Measurements from ENCODE around the gene SCARB1. TPM values are rescaled to one million over a fixed set of nuclear protein-coding genes. Genes with fewer than 3 reads are reported as not detected.
"Not testable (repeated sequence)": the region's sequence is repeated elsewhere in the genome, so short reads cannot be mapped to it uniquely, and the experiment has no call there.

SCARB1 gene
- total and polyA plus RNA-seq, 9 donors: 7.3 to 35.5 (median 25.7) TPM

DNA sequence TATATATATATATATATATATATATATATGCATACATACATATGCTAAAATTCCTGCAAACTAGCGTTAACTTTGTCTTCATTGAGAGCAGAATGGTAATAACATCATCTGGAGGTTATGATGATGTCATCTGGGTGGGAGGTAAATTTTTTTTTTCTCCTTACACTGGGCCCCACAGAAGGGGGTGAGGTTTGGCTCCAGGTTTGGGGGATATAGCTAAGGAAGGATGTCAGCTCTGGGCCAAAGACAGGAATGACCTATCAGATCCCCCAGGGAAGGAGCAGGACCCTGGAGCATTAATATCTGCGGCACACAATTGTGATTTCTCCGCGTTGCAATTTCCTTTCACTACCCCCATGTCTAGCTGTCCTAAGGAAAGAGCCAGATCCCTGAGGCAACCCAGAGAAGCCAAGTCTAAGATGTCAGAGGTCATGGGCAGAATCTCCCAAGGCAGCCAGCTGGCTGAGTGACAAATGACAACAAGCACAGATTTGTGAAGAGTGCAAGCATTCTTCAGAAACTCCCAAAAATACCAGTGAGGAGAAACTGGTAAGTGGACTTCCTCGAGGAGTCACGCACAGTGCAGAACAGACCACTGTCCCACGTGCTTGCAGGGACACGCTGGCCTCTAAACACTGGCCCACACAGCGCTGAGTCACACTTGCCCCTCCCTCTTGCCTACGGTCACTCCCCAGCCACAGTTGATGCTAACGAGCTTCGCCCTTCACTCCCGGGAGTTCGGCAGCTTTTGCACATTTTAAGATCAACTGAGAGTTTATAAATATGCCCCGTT, 40.8 kb upstream of the SCARB1 start:
- H3K9me3 ChIP-seq (replicated peaks; ENCODE audit: control insufficient read depth, low read depth, low read length): no peaks in the 10 kb centered on the region
- peak overlapping the region; percentile 45 for H3K27ac ChIP-seq (ENCODE audit: low read length)
- no peak overlapping the region for H3K4me3 ChIP-seq (ENCODE audit: low read length)
- H3K36me3 ChIP-seq (ENCODE audit: control insufficient read depth, insufficient read depth, low read length): no peaks in the 10 kb centered on the region
- peaks cover 7% of the 10 kb centered on the region for H3K4me1 ChIP-seq (ENCODE audit: control insufficient read depth, insufficient read depth, low read length)
- WGBS (ENCODE audit: insufficient coverage): 0% methylated on average over 4 of the region's 15 CpGs
- DNase-seq: peak; percentile 83
- no peaks in the 10 kb centered on the region for H3K27me3 ChIP-seq (ENCODE audit: control insufficient read depth, insufficient read depth, low read length)

DNA sequence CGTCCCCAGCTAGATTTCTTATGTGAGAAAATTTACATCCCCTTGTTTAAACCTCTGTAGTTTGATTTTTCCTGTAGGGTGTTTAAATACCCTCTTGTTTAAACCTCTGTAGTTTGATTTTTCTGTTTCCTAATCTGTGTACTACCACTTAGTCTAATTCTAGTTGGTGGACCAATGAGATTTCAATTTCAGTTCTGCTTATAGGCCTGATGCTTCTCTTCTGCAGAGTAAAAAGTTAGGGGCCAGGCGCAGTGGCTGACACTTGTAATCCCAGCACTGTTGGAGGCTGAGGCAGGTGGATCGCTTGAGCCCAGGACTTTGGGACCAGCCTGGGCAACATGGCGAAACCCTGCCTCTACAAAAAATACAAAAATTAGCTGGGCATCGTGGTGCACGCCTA, 39.3 kb upstream of the SCARB1 start:
- Histone ChIP-seq H3K4me3 (ENCODE audit: low read length) (no peak overlapping the region), H3K9me3 (replicated peaks; ENCODE audit: control insufficient read depth, low read depth, low read length) (no peaks in the 10 kb centered on the region), H3K27ac (ENCODE audit: low read length) (no peak overlapping the region), H3K27me3 (ENCODE audit: control insufficient read depth, insufficient read depth, low read length) (no peaks in the 10 kb centered on the region), H3K36me3 (ENCODE audit: control insufficient read depth, insufficient read depth, low read length) (no peaks in the 10 kb centered on the region), H3K4me1 (ENCODE audit: control insufficient read depth, insufficient read depth, low read length) (peaks cover 12% of the 10 kb centered on the region)
- 100% methylated on average over 2 of the region's 6 CpGs for WGBS (ENCODE audit: insufficient coverage)
- DNase-seq: no peak

DNA sequence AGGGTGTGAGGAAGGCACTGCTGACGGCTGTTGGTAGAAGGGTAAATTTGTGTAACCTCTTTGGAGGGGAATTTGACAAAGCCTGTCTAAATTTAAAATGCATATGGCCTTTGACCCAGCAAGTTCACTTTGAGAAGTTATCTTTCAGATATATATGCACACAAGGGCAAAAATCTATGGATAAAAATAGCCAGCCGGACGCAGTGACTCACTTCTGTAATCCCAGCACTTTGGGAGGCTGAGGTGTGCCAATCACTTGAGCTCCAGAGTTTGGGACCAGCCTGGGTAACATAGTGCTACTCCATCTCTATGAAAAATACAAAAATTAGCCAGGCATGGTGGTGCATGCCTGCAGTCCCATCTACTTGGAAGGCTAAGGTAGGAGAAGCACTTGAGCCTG, 37.3 kb upstream of the SCARB1 start:
- Histone ChIP-seq H3K9me3 (replicated peaks; ENCODE audit: control insufficient read depth, low read depth, low read length) (no peaks in the 10 kb centered on the region), H3K4me1 (ENCODE audit: control insufficient read depth, insufficient read depth, low read length) (peaks cover 15% of the 10 kb centered on the region), H3K27me3 (ENCODE audit: control insufficient read depth, insufficient read depth, low read length) (no peaks in the 10 kb centered on the region), H3K36me3 (ENCODE audit: control insufficient read depth, insufficient read depth, low read length) (no peaks in the 10 kb centered on the region), H3K27ac (ENCODE audit: low read length) (no peak overlapping the region), H3K4me3 (ENCODE audit: low read length) (no peak overlapping the region)
- WGBS (ENCODE audit: insufficient coverage): no CpG with 5 or more reads among the region's 3 CpGs
- DNase-seq: no peak

DNA sequence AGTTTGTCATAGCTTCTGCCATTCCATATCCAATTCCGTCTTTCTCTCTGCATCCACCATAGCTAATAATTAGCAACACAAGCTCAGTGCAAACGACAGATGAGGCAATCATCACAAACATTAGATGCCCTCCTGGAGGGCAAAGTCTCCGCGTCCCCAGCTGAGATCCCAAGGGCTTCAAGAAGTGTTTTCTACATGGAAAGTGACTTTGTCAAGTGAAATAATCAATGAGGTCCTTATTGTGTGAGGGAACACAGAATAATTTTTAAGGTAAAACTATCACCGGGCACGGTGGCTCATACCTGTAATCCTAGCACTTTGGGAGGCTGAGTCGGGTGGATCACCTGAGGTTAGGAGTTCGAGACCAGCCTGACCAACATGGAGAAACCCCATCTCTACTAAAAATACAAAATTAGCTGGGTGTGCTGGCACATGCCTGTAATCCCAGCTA, 36.7 kb upstream of the SCARB1 start:
- H3K9me3 ChIP-seq (replicated peaks; ENCODE audit: control insufficient read depth, low read depth, low read length); DNase-seq; H3K4me3 ChIP-seq (ENCODE audit: low read length); H3K36me3 ChIP-seq (ENCODE audit: control insufficient read depth, insufficient read depth, low read length); H3K27me3 ChIP-seq (ENCODE audit: control insufficient read depth, insufficient read depth, low read length); H3K27ac ChIP-seq (ENCODE audit: low read length): not testable (repeated sequence)
- peaks cover 15% of the 10 kb centered on the region for H3K4me1 ChIP-seq (ENCODE audit: control insufficient read depth, insufficient read depth, low read length)
- 90% methylated on average over 2 of the region's 8 CpGs for WGBS (ENCODE audit: insufficient coverage)

DNA sequence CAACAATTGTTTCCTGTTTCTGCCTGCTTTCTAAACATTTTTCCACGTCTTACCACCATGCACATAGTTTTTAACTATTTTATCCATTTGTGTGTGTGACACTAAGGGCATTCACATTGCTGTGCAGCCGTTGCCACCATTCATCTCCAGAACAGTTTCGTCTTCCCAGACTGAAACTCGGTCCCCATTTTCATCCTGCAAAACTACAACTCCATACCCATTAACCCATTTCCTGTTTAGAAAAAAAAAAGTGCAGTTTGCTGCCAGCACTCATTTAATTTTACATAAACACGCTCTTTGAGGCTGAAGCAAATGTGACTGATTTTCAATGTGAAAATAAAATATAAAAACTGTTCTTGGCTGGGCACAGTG, 35.2 kb upstream of the SCARB1 start:
- Histone ChIP-seq H3K4me1 (ENCODE audit: control insufficient read depth, insufficient read depth, low read length) (peaks cover 8% of the 10 kb centered on the region), H3K27ac (ENCODE audit: low read length) (no peak overlapping the region), H3K27me3 (ENCODE audit: control insufficient read depth, insufficient read depth, low read length) (no peaks in the 10 kb centered on the region), H3K9me3 (replicated peaks; ENCODE audit: control insufficient read depth, low read depth, low read length) (no peaks in the 10 kb centered on the region), H3K36me3 (ENCODE audit: control insufficient read depth, insufficient read depth, low read length) (no peaks in the 10 kb centered on the region), H3K4me3 (ENCODE audit: low read length) (no peak overlapping the region)
- WGBS (ENCODE audit: insufficient coverage): no CpG with 5 or more reads among the region's 5 CpGs
- DNase-seq: no peak

DNA sequence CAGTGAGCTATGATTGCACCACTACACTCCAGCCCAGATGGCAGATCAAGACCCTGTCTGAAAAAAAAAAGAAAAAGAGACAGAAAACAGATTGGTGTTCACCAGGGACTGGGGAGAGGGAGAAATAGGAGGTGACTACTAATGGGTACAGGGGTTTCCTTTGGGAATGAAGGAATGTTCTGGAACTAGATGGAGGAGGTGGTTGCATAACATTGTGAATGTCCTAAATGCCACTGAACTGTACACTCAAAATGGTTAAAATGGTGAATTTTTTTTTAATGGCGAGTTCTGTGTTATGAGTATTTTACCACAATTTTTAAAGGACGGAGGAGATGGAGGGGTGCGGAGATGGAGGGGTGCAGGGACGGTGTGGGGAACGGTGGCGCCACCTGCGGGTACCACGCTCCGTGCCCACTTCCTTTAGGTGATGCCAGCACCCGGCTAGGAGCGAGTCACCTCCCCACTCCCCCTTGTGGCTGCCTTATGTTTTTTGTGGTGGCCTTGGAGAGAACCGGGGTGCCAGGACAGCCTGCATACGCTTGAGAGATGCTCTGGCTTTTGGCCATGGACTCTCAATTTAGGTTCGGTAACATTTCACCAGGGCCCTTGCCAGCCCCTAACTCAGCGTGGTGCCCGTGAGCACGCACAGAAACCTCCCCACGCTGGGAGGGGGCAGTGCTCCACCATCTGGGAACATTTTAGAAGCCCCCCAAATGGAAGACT, 34.7 kb upstream of the SCARB1 start:
- no peak for DNase-seq
- Histone ChIP-seq H3K4me3 (ENCODE audit: low read length) (no peak overlapping the region), H3K9me3 (replicated peaks; ENCODE audit: control insufficient read depth, low read depth, low read length) (no peaks in the 10 kb centered on the region)

DNA sequence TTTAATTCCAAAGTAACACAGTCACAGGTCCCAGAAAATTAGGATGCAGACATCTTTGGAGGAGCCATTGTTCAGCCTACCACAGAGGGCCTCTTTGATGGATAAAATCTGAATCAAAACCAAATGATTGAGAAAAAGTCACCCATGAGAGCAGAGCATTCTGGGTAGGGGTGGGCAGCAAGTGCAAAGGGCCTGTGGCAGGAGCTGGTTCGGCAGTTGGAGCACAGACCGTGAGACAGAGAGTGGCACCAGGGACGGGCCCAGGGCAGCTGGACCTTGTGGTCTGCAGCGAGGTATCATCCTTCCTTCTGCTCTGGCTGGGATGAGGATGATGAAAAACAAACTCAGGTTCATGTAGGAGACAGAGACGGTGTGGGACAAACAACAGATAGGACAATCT, 32.8 kb upstream of the SCARB1 start:
- H3K9me3 ChIP-seq (replicated peaks; ENCODE audit: control insufficient read depth, low read depth, low read length): no peaks in the 10 kb centered on the region
- WGBS (ENCODE audit: insufficient coverage): 82% methylated on average over 5 of the region's 5 CpGs
- H3K36me3 ChIP-seq (ENCODE audit: control insufficient read depth, insufficient read depth, low read length): no peaks in the 10 kb centered on the region
- no peak overlapping the region for H3K27ac ChIP-seq (ENCODE audit: low read length)
- H3K27me3 ChIP-seq (ENCODE audit: control insufficient read depth, insufficient read depth, low read length): no peaks in the 10 kb centered on the region
- H3K4me3 ChIP-seq (ENCODE audit: low read length): no peak overlapping the region
- H3K4me1 ChIP-seq (ENCODE audit: control insufficient read depth, insufficient read depth, low read length): peaks cover 8% of the 10 kb centered on the region
- DNase-seq: no peak

More for the DNA sequence above, 34.7 kb upstream of the SCARB1 start:
- H3K27ac ChIP-seq (ENCODE audit: low read length): no peak overlapping the region
- H3K27me3 ChIP-seq (ENCODE audit: control insufficient read depth, insufficient read depth, low read length): no peaks in the 10 kb centered on the region
- H3K4me1 ChIP-seq (ENCODE audit: control insufficient read depth, insufficient read depth, low read length): peaks cover 8% of the 10 kb centered on the region
- 19% methylated on average over 7 of the region's 18 CpGs for WGBS (ENCODE audit: insufficient coverage)
- H3K36me3 ChIP-seq (ENCODE audit: control insufficient read depth, insufficient read depth, low read length): no peaks in the 10 kb centered on the region

DNA sequence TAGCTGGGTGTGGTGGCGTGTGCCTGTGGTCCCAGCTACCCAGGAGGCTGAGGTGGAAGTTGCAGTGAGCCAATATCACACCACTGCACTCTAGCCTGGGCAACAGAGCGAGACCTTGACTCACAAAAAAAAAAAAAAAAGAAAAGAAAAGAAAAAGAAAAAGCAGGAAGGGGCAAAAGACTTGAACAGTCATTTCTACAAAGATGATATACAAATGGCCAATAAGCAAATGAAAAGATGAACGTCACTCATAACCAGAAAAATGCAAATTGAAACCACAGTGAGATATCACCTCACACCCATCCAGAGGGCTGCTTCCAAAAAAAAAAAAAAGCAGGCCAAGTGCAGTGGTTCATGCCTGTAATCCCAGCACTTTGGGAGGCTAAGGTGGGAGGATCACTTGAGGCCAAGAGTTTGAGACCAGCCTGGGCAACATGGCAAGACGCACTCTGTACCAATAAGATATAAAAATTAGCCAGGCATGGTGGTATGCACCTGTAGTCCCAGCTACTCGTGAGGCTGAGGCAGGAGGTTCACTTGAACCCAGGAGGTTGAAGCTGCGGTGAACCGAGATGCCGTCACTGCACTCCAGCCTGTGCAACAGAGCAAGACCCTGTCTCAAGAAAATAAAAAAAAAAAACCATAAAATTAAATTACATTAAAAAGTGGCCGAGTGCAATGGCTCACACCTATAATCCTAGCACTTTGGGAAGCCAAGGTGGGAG, 30.3 kb upstream of the SCARB1 start:
- no peaks in the 10 kb centered on the region for H3K36me3 ChIP-seq (ENCODE audit: control insufficient read depth, insufficient read depth, low read length)
- no CpG with 5 or more reads among the region's 9 CpGs for WGBS (ENCODE audit: insufficient coverage)
- H3K4me3 ChIP-seq (ENCODE audit: low read length): no peak overlapping the region
- H3K27ac ChIP-seq (ENCODE audit: low read length): no peak overlapping the region
- no peaks in the 10 kb centered on the region for H3K27me3 ChIP-seq (ENCODE audit: control insufficient read depth, insufficient read depth, low read length)
- DNase-seq: no peak
- peaks cover 8% of the 10 kb centered on the region for H3K4me1 ChIP-seq (ENCODE audit: control insufficient read depth, insufficient read depth, low read length)
- H3K9me3 ChIP-seq (replicated peaks; ENCODE audit: control insufficient read depth, low read depth, low read length): no peaks in the 10 kb centered on the region

DNA sequence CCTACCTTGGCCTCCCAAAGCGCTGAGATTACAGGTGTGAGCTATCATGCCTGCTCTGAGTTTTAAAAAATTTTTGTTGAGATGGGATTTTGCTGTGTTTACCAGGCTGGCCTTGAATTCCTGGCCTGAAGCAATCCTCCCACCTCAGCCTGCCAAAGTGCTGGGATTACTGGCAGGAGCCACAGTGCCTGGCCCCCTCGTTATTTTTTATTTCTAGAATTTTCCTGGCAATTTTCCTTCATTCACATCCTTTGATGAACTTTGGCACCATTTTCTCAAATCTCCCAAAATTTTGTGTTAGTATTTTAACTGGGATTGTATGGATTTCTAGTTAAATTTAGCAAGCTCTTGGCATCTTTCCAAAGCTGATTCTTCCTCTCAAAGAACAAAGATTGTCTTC, 24.6 kb upstream of the SCARB1 start:
- no peaks in the 10 kb centered on the region for H3K27me3 ChIP-seq (ENCODE audit: control insufficient read depth, insufficient read depth, low read length)
- WGBS (ENCODE audit: insufficient coverage): no CpG with 5 or more reads among the region's 2 CpGs
- peaks cover 6% of the 10 kb centered on the region for H3K4me1 ChIP-seq (ENCODE audit: control insufficient read depth, insufficient read depth, low read length)
- DNase-seq: peak; percentile 75
- no peak overlapping the region for H3K4me3 ChIP-seq (ENCODE audit: low read length)
- no peak overlapping the region for H3K27ac ChIP-seq (ENCODE audit: low read length)
- H3K9me3 ChIP-seq (replicated peaks; ENCODE audit: control insufficient read depth, low read depth, low read length): no peaks in the 10 kb centered on the region
- H3K36me3 ChIP-seq (ENCODE audit: control insufficient read depth, insufficient read depth, low read length): no peaks in the 10 kb centered on the region

DNA sequence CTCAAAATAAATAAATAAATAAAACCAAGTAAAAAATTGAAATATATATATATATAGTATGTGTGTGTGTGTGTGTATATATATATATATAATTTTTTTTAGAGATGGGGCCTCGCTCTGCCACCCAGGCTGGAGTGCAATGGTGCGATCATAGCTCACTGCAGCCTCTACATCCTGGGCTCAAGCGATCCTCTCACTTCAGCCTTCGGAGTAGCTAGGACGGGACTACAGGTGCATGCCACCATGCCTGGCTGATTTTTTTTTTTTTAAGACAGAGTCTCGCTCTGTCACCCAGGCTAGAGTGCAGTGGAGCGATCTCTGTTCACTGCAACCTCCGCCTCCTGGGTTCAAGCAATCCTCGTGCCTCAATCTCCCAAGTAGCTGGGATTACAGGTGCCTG, 24.1 kb upstream of the SCARB1 start:
- H3K4me1 ChIP-seq (ENCODE audit: control insufficient read depth, insufficient read depth, low read length); H3K27ac ChIP-seq (ENCODE audit: low read length); H3K36me3 ChIP-seq (ENCODE audit: control insufficient read depth, insufficient read depth, low read length); H3K27me3 ChIP-seq (ENCODE audit: control insufficient read depth, insufficient read depth, low read length); H3K4me3 ChIP-seq (ENCODE audit: low read length); H3K9me3 ChIP-seq (replicated peaks; ENCODE audit: control insufficient read depth, low read depth, low read length); DNase-seq: not testable (repeated sequence)
- 87% methylated on average over 3 of the region's 9 CpGs for WGBS (ENCODE audit: insufficient coverage)

All from muscle of leg (tissue), 11 donors.